Muscle of leg (tissue), 11 donors: ENCODE results near the gene PYGM. TPM values are rescaled to one million over a fixed set of nuclear protein-coding genes. Genes with fewer than 3 reads are reported as not detected.

Experiments used
- DNase-seq: peaks from one replicate; pipeline ENCODE4 v3.0.0; 2013
- H3K27ac ChIP-seq: one replicate; pipeline ENCODE4 v1.5.1; 2013; ENCODE audit warnings: mild to moderate bottlenecking, low read length, control low read depth
- H3K27me3 ChIP-seq: one replicate; pipeline ENCODE4 v1.6.1; 2013; ENCODE audit warnings: low read length; ENCODE audit not compliant: control insufficient read depth, insufficient read depth
- H3K36me3 ChIP-seq: one replicate; pipeline ENCODE4 v1.6.1; 2013; ENCODE audit warnings: low read length; ENCODE audit not compliant: control insufficient read depth, insufficient read depth
- H3K4me1 ChIP-seq: one replicate; pipeline ENCODE4 v1.6.1; 2013; ENCODE audit warnings: low read length; ENCODE audit not compliant: control insufficient read depth, insufficient read depth
- H3K4me3 ChIP-seq: one replicate; pipeline ENCODE4 v1.5.1; 2013; ENCODE audit warnings: low read length, control low read depth
- H3K9me3 ChIP-seq: replicated peaks from 2 replicates; pipeline ENCODE4 v1.6.1; 2013; ENCODE audit warnings: low read depth, low read length; ENCODE audit not compliant: control insufficient read depth
- WGBS: methylation state at CpG from one replicate; pipeline ENCODE4 v1.1.5; 2013; ENCODE audit warnings: missing lambda C conversion rate; ENCODE audit not compliant: insufficient coverage; 5-methylcytosine and 5-hydroxymethylcytosine counted together
- polyA plus RNA-seq, 8 donors: library from polyadenylated mRNA; unstranded; fragments of 120-200 nt; gene quantifications; one replicate each; pipeline versions ENCODE4 v1.2.1 to v1.2.3, GENCODE V29; 2013; ENCODE audit warnings: inconsistent platforms in 1 of 8, low replicate concordance in 1 of 8; ENCODE audit not compliant: insufficient read length in 8 of 8, insufficient read depth in 1 of 8
- total RNA-seq: library from RNA; stranded (reverse); fragments of 120-200 nt; gene quantifications from one replicate; pipeline ENCODE4 v1.2.4, GENCODE V29; 2013

Gene PYGM
- total and polyA plus RNA-seq, 9 donors, result 60.3 to 328 (median 182) TPM

DNA sequence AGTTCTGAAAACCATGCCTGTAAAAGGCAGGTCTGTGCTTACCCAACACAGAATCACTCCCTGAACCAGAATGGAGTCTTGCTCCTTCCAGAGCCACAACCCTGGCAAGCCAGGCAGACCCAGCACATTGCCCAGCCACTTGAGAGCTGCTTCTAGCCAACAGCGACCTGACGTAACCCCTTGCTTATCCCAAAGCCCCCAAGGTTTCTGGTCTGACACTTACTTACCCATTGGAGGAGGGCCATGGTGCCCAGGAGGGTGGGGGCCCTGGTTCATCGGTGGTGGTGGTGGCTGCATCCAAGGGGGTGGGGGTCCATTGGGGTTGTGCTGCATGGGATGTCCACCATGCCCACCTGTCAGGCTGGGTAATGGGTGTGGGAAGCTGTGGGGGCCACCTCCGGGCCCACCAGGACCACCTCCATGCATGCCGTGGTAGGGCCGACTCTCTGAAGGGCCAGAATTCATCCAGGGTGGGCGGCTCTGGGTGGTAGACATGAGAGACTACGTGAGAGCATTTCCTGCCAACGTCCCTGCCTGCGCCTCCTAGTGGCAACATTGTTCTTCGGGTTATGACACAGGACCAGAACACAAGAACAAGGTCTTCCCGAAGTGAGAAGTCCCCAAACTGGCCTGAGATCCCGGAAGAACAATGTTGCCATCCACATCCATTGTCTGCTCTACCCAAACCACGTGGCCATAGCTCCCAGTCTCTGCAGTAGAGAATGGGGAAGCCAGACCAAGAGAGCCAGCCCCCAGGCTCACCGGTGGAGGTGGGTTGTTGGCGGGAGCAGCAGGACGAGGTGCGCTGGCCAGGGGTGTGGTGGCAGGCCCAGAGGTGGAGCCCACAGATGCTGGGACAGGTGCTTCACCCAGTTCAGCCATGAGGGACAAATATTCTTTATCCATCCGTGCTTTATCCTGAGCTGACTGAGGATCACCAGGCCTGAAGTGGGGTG is 7.8 kb upstream of the PYGM start:
- Histone ChIP-seq H3K27me3 (no peaks in the 10 kb centered on the region), H3K27ac (peak overlapping the region; percentile 3), H3K4me1 (peaks cover 18% of the 10 kb centered on the region), H3K4me3 (no peak overlapping the region), H3K9me3 (no peaks in the 10 kb centered on the region), H3K36me3 (peaks cover 94% of the 10 kb centered on the region)
- WGBS, result 53% methylated on average over 13 of the region's 19 CpGs
- peak; percentile 65 for DNase-seq

GRCh38 chr11:64766881-64767280 is 7.1 kb upstream of the PYGM start:
- Histone ChIP-seq H3K27me3 (no peaks in the 10 kb centered on the region), H3K4me3 (no peak overlapping the region), H3K27ac (no peak overlapping the region), H3K4me1 (peaks cover 24% of the 10 kb centered on the region), H3K9me3 (no peaks in the 10 kb centered on the region), H3K36me3 (peaks cover 93% of the 10 kb centered on the region)
- no peak for DNase-seq
- WGBS, result 93% methylated on average over 6 of the region's 11 CpGs

- H3K4me3 ChIP-seq, result no peak overlapping the region
- WGBS, result 83% methylated on average over 20 of the region's 42 CpGs
- peaks cover 30% of the 10 kb centered on the region for H3K4me1 ChIP-seq
- no peak overlapping the region for H3K27ac ChIP-seq
- no peaks in the 10 kb centered on the region for H3K9me3 ChIP-seq
- DNase-seq, result no peak
- H3K27me3 ChIP-seq, result no peaks in the 10 kb centered on the region
- peaks cover 87% of the 10 kb centered on the region for H3K36me3 ChIP-seq
Observed at GRCh38 chr11:64765851-64766665, 6.3 kb upstream of the PYGM start.

GRCh38 chr11:64765291-64765850 is 5.6 kb upstream of the PYGM start:
- Histone ChIP-seq H3K27ac (no peak overlapping the region), H3K4me3 (no peak overlapping the region), H3K27me3 (no peaks in the 10 kb centered on the region), H3K4me1 (peaks cover 36% of the 10 kb centered on the region), H3K9me3 (no peaks in the 10 kb centered on the region), H3K36me3 (peaks cover 80% of the 10 kb centered on the region)
- WGBS, result 82% methylated on average over 23 of the region's 30 CpGs
- DNase-seq, result no peak

DNA sequence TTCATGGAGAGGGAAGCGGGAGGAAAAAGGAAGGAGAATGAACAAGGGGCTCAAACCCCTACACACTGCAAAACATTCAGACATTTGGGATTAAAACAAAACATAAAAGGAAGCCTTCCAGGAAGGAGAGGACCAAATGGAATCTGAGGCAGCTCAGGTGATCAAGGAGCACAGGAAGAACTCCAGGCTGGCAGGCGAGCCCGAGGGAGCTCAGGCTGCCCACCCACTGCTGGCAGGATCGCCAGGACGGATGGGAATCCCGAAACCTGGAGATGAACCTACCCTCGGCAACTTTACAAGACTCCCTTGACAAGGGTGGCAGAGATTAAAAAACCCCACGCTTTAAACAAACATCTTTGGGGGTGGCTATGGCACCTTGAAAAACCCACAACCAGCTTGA is 5.0 kb upstream of the PYGM start:
- H3K27ac ChIP-seq, result no peak overlapping the region
- H3K36me3 ChIP-seq, result peaks cover 74% of the 10 kb centered on the region
- no peak overlapping the region for H3K4me3 ChIP-seq
- H3K9me3 ChIP-seq, result no peaks in the 10 kb centered on the region
- peaks cover 43% of the 10 kb centered on the region for H3K4me1 ChIP-seq
- H3K27me3 ChIP-seq, result no peaks in the 10 kb centered on the region
- no peak for DNase-seq
- WGBS, result 75% methylated on average over 2 of the region's 8 CpGs

- peaks cover 68% of the 10 kb centered on the region for H3K36me3 ChIP-seq
- H3K27ac ChIP-seq, result peak overlapping the region; percentile 42
- H3K4me1 ChIP-seq, result peaks cover 49% of the 10 kb centered on the region
- H3K27me3 ChIP-seq, result no peaks in the 10 kb centered on the region
- H3K9me3 ChIP-seq, result no peaks in the 10 kb centered on the region
- no peak for DNase-seq
- H3K4me3 ChIP-seq, result no peak overlapping the region
- 74% methylated on average over 5 of the region's 11 CpGs for WGBS
Observed at GRCh38 chr11:64764040-64764611, 4.4 kb upstream of the PYGM start.

DNA sequence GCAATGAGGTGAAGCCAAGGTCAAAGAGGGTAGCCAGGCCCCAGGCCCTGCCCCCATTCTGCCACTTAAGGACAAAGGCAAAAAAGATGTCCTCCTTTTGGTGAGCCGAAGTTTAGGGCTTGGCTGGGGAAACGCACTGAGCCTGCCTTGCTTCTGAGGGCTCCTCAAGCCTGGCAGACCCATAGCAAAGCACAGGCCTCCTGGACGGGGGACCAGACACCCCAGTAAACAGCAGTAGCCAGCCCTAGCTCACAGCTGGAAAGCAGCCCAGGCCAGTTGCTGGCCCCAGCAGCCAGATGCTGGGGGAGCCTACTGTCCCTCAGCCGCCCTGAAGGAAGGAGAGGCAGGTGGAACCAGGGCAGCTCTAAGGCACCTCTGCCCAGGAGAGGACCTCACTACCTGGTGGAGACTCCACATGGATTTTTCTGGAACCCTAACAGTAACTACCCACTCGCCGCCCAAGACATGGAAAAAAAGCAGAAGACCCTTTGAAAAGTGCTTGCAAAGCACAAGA is 3.8 kb upstream of the PYGM start:
- Histone ChIP-seq H3K36me3 (peaks cover 62% of the 10 kb centered on the region), H3K27ac (peak overlapping the region; percentile 62), H3K27me3 (no peaks in the 10 kb centered on the region), H3K4me3 (no peak overlapping the region), H3K9me3 (no peaks in the 10 kb centered on the region), H3K4me1 (peaks cover 54% of the 10 kb centered on the region)
- DNase-seq, result no peak
- 29% methylated on average over 6 of the region's 6 CpGs for WGBS

DNA sequence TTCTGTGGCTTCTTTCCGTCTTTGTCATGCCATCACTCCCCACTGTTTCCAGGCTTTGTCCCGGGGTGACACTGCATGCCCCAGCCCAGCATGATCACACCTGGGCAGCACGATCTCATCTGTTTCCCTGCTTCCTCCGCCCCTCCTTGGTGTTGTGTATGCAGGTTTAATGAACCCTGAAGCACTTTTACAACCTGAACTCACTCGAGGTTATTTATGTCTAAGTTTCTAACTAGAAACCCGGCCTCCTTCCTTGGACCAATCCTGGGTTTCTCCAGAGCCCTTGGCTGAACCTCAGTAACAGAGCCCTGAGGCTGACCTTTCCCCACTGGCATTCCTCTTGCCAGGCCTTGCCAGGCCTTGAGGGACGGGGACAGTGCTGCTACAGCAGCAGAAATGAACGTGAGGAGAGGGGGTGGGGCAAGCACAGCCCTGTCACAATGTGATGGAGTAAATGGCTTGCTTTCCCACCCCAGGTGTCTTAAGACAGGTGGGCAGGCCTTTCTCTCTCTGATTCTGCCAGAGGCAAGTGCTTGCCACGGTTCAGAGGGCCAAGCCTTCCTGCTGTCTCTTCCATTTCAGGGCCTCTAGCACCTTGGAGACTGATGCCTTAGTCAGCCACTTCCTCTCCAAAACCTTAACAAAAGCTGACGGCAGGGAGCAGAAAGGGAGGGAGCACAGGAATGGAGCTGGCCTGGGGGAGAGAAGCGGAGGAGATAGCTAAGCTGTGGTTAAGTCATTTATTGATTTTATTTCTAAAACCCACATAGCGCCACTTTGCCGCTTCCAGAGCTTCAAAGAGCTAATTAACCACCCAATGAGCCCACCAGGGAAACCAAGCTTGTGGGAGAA is 3.1 kb upstream of the PYGM start:
- H3K27me3 ChIP-seq, result no peaks in the 10 kb centered on the region
- peaks cover 58% of the 10 kb centered on the region for H3K36me3 ChIP-seq
- H3K4me3 ChIP-seq, result no peak overlapping the region
- no peaks in the 10 kb centered on the region for H3K9me3 ChIP-seq
- WGBS, result 19% methylated on average over 6 of the region's 13 CpGs
- peak overlapping the region; percentile 62 for H3K27ac ChIP-seq
- peaks cover 61% of the 10 kb centered on the region for H3K4me1 ChIP-seq
- peak; percentile 58 for DNase-seq

GRCh38 chr11:64762277-64762673 is 2.5 kb upstream of the PYGM start:
- Histone ChIP-seq H3K9me3 (no peaks in the 10 kb centered on the region), H3K4me1 (peaks cover 67% of the 10 kb centered on the region), H3K36me3 (peaks cover 57% of the 10 kb centered on the region), H3K27ac (peak overlapping the region; percentile 62), H3K4me3 (no peak overlapping the region), H3K27me3 (no peaks in the 10 kb centered on the region)
- DNase-seq, result no peak
- 42% methylated on average over 5 of the region's 5 CpGs for WGBS
